Small intestine (tissue), 7 donors: ENCODE results near the gene SP140. TPM values are rescaled to one million over a fixed set of nuclear protein-coding genes. Genes with fewer than 3 reads are reported as not detected.

Experiments
- DNase-seq, 2 donors: peaks; one replicate each; pipeline versions ENCODE4 v3.0.0 to v3.0.0-alpha.2; 2013
- FAIRE-seq: peaks from 2 replicates; lab custom pipeline; 2012; peaks lifted over from hg19 to GRCh38; lab: Jason Lieb, UNC
- H3K27ac ChIP-seq, 3 donors: one replicate each; pipeline ENCODE4 v1.5.1; 2013; ENCODE audit warnings: low read length in 2 of 3, mild to moderate bottlenecking in 2 of 3, control low read depth in 1 of 3, inconsistent platforms in 1 of 3, low read depth in 1 of 3, moderate library complexity in 1 of 3
- H3K27me3 ChIP-seq, 3 donors: one replicate each; pipeline ENCODE4 v1.6.1; 2013; ENCODE audit warnings: low read length in 3 of 3, inconsistent platforms in 1 of 3; ENCODE audit not compliant: control insufficient read depth in 3 of 3, insufficient read depth in 3 of 3
- H3K36me3 ChIP-seq, 3 donors: one replicate each; pipeline ENCODE4 v1.6.1; 2013; ENCODE audit warnings: low read length in 3 of 3, inconsistent platforms in 1 of 3, low read depth in 1 of 3, mild to moderate bottlenecking in 1 of 3, moderate library complexity in 1 of 3; ENCODE audit not compliant: control insufficient read depth in 3 of 3, insufficient read depth in 2 of 3
- H3K4me1 ChIP-seq, 3 donors: one replicate each; pipeline ENCODE4 v1.6.1; 2013; ENCODE audit warnings: low read length in 2 of 3, inconsistent platforms in 1 of 3, low read depth in 1 of 3, mild to moderate bottlenecking in 1 of 3, moderate library complexity in 1 of 3; ENCODE audit not compliant: control insufficient read depth in 3 of 3, insufficient read depth in 2 of 3
- H3K4me3 ChIP-seq, 3 donors: one replicate each; pipeline ENCODE4 v1.5.1; 2013; ENCODE audit warnings: low read length in 3 of 3, control low read depth in 1 of 3, inconsistent platforms in 1 of 3, low read depth in 1 of 3, mild to moderate bottlenecking in 1 of 3, moderate library complexity in 1 of 3
- H3K9me3 ChIP-seq, 2 donors: one replicate each; pipeline ENCODE4 v1.6.1; 2013; ENCODE audit warnings: low read depth in 1 of 2, low read length in 1 of 2; ENCODE audit not compliant: control insufficient read depth in 2 of 2, insufficient read depth in 1 of 2
- WGBS, 3 donors: extraction: QIAGEN DNeasy Blood & Tissue Kit; methylation state at CpG; one replicate each; pipeline ENCODE4 v1.1.7; 2013; 5-methylcytosine and 5-hydroxymethylcytosine counted together
- polyA plus RNA-seq, 4 donors: library from polyadenylated mRNA; stranded (reverse) in 3 of 4; unstranded in 1 of 4; fragments of 200-250 nt in 3 of 4; fragments of 120-200 nt in 1 of 4; gene quantifications; one replicate each; pipeline versions ENCODE4 v1.2.1 to v1.2.3, GENCODE V29; 2013
- donor health status: healthy with polysubstance abuse.
- donor health status: control.
- donor health status: control.
- donor health status: Bipolar disorder and iron deficiency.
- donor health status: healthy.

Gene SP140
- polyA plus RNA-seq, 4 donors, result 1.5 to 3.0 (median 1.5) TPM; not detected in 1

- no peaks in the 10 kb centered on the region for H3K4me1 ChIP-seq
- H3K27ac ChIP-seq, result no peak overlapping the region
- H3K36me3 ChIP-seq, result no peaks in the 10 kb centered on the region
- FAIRE-seq (no peak), DNase-seq (no peak)
- H3K27me3 ChIP-seq, result no peaks in the 10 kb centered on the region
- 95 to 97% (median 95%) methylated on average over 2 of the region's 2 CpGs for WGBS, 3 donors
- peaks cover 0 to 26% of the 10 kb centered on the region in 2 donors for H3K9me3 ChIP-seq
- no peak overlapping the region for H3K4me3 ChIP-seq
Measured at GRCh38 chr2:230321031-230321430, 95.5 kb downstream of the SP140 start.

- FAIRE-seq (no peak), DNase-seq (no peak)
- H3K27ac ChIP-seq, result no peak overlapping the region
- no peaks in the 10 kb centered on the region for H3K36me3 ChIP-seq
- WGBS, 3 donors, result 86 to 91% (median 86%) methylated on average over 12 of the region's 12 CpGs
- H3K4me3 ChIP-seq, result no peak overlapping the region
- H3K4me1 ChIP-seq, result peaks cover 0 to 10% (median 0%) of the 10 kb centered on the region in 3 donors
- H3K9me3 ChIP-seq, result peaks cover 0 to 30% of the 10 kb centered on the region in 2 donors
- no peaks in the 10 kb centered on the region for H3K27me3 ChIP-seq
Measured at GRCh38 chr2:230322561-230323384, 97.2 kb downstream of the SP140 start.

- no peak for DNase-seq
- 87 to 94% (median 92%) methylated on average over 18 of the region's 18 CpGs for WGBS, 3 donors
- peaks cover 0 to 10% (median 0%) of the 10 kb centered on the region in 3 donors for H3K4me1 ChIP-seq
- peaks cover 0 to 30% of the 10 kb centered on the region in 2 donors for H3K9me3 ChIP-seq
- FAIRE-seq, result no peak
- no peaks in the 10 kb centered on the region for H3K27me3 ChIP-seq
- H3K4me3 ChIP-seq, result no peak overlapping the region
- no peak overlapping the region for H3K27ac ChIP-seq
- H3K36me3 ChIP-seq, result no peaks in the 10 kb centered on the region
Measured at GRCh38 chr2:230323385-230324106, 98.0 kb downstream of the SP140 start.

- Histone ChIP-seq H3K27me3 (no peaks in the 10 kb centered on the region), H3K27ac (no peak overlapping the region), H3K4me1 (peaks cover 0 to 10% (median 0%) of the 10 kb centered on the region in 3 donors), H3K9me3 (peaks cover 0 to 30% of the 10 kb centered on the region in 2 donors), H3K36me3 (no peaks in the 10 kb centered on the region), H3K4me3 (no peak overlapping the region)
- WGBS, 3 donors, result 84 to 91% (median 85%) methylated on average over 5 of the region's 5 CpGs
- FAIRE-seq (no peak), DNase-seq (no peak)
Measured at GRCh38 chr2:230324503-230324902, 99.0 kb downstream of the SP140 start.

- WGBS, 3 donors, result 93 to 95% (median 94%) methylated on average over 7 to 9 of the region's 9 CpGs
- FAIRE-seq (no peak), DNase-seq (no peak)
- Histone ChIP-seq H3K36me3 (no peaks in the 10 kb centered on the region), H3K9me3 (peaks cover 0 to 30% of the 10 kb centered on the region in 2 donors), H3K27me3 (no peaks in the 10 kb centered on the region), H3K4me1 (peaks cover 0 to 10% (median 3%) of the 10 kb centered on the region in 3 donors), H3K4me3 (no peak overlapping the region), H3K27ac (no peak overlapping the region)
Measured at GRCh38 chr2:230325316-230326243, 100.0 kb downstream of the SP140 start.

GRCh38 chr2:230326453-230327417, 101.2 kb downstream of the SP140 start, which contains the start of gene SP140L:
Gene SP140L, plus strand, starts transcription at chr2:230327193. Its CDS starts 77 bp downstream, at chr2:230327270.
- H3K4me1 ChIP-seq, result peaks cover 0 to 10% (median 5%) of the 10 kb centered on the region in 3 donors
- H3K36me3 ChIP-seq, result no peaks in the 10 kb centered on the region
- peak within 1 kb of the TSS; percentile 57 to 98 (median 94) for H3K27ac ChIP-seq
- peak within 1 kb of the TSS; percentile 34 to 50 (median 37) for H3K4me3 ChIP-seq
- 0 to 4% (median 2%) methylated on average over 11 of the region's 11 CpGs for WGBS, 3 donors
- H3K27me3 ChIP-seq, result no peaks in the 10 kb centered on the region
- peak; percentile 81 to 92 for DNase-seq
- no peak for FAIRE-seq
- H3K9me3 ChIP-seq, result peaks cover 0 to 22% of the 10 kb centered on the region in 2 donors

DNA sequence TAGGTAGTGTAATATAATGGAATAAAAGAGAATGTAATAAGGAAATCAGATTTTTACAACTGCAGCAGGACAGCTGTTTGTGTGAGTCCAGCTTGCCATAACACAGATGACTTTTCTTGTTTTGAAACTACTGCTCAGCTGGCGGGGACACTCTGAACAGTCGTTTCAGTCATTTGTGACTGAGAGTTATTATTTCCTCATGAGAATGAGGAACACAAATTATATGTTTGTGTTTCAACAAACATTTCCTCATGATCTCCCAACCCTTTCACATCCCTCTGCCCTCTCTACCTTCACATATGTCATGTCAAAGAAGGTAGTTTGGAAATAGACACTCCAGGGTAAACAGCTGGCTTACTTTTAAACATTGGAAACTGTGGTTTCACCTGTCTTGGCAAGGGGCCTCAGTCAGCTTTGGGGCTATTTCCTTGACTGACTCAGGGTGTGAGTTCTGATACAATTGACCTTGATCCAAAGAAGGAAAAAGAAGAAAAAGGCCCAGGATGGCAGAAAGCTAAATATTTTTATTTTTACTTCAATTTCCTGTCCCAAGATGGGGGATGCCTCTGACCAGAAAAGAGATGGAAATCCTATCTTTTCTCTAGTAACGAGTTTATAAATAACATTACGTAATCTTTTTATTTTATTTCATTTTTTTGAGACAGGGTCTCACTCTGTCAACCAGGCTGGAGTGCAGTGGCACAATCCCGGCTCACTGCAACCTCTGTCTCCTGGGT, 102.0 kb downstream of the SP140 start:
- peaks cover 0 to 15% of the 10 kb centered on the region in 2 donors for H3K9me3 ChIP-seq
- no peak for DNase-seq
- peaks cover 0 to 1% (median 0%) of the 10 kb centered on the region in 3 donors for H3K36me3 ChIP-seq
- FAIRE-seq, result no peak
- H3K4me1 ChIP-seq, result peaks cover 0 to 10% (median 5%) of the 10 kb centered on the region in 3 donors
- H3K27ac ChIP-seq, result peak overlapping the region; percentile 57 to 98 (median 94)
- no peaks in the 10 kb centered on the region for H3K27me3 ChIP-seq
- H3K4me3 ChIP-seq, result peak overlapping the region; percentile 34 to 50 (median 37)
- 37 to 60% (median 50%) methylated on average over 5 of the region's 5 CpGs for WGBS, 3 donors
